K562 (cell line): ENCODE results near the gene GET3. TPM values are rescaled to one million over a fixed set of nuclear protein-coding genes. Genes with fewer than 3 reads are reported as not detected.

Experiments
- E2F4 ChIP-seq: sonication (generic); formaldehyde crosslinking; IDR thresholded peaks from 2 replicates; pipeline ENCODE4 v1.8.0; 2022; ENCODE audit warnings: mild to moderate bottlenecking, low read depth, missing genetic modification reagents
- EP400 ChIP-seq: fragments of 450-650 bp; IDR thresholded peaks from 2 replicates; pipeline ENCODE4 v1.6.1; 2017; ENCODE audit warnings: antibody characterized with exemption, mild to moderate bottlenecking, moderate library complexity
- FOXK1 ChIP-seq: sonication (generic); formaldehyde crosslinking; IDR thresholded peaks from 2 replicates; pipeline ENCODE4 v1.8.0; 2022; ENCODE audit warnings: missing genetic modification reagents, mild to moderate bottlenecking, borderline replicate concordance
- JUND ChIP-seq, 2 experiments: IDR thresholded peaks; 2 replicates in 1 of 2; 3 replicates in 1 of 2; pipeline ENCODE4 v1.6.1; 2011; ENCODE audit warnings: borderline replicate concordance in 2 of 2, low read depth in 2 of 2, low read length in 2 of 2, improper control_type of control experiment in 1 of 2, missing biosample characterization in 1 of 2, missing genetic modification characterization in 1 of 2, missing genetic modification reagents in 1 of 2
- NFATC3 ChIP-seq: fragments of 450-650 bp; IDR thresholded peaks from 2 replicates; pipeline ENCODE4 v1.6.1; 2017; ENCODE audit warnings: mild to moderate bottlenecking
- NR2F6 ChIP-seq: fragments of 450-650 bp; formaldehyde crosslinking; IDR thresholded peaks from 2 replicates; pipeline ENCODE4 v1.4.0; 2020; ENCODE audit warnings: mild to moderate bottlenecking
- PHF20 ChIP-seq: fragments of 450-650 bp; IDR thresholded peaks from 2 replicates; pipeline ENCODE4 v1.6.1; 2018; ENCODE audit not compliant: partially characterized antibody
- SOX6 ChIP-seq: fragments of 450-650 bp; IDR thresholded peaks from 2 replicates; pipeline ENCODE4 v1.6.1; 2014; ENCODE audit warnings: mild to moderate bottlenecking
- TOE1 ChIP-seq, 2 experiments: fragments of 450-650 bp in 1 of 2; sonication (generic) in 1 of 2; formaldehyde crosslinking in 1 of 2; IDR thresholded peaks; 2 replicates each; pipeline versions ENCODE4 v1.7.1 to v1.8.0; 2016 to 2022; ENCODE audit warnings: borderline replicate concordance in 2 of 2, mild to moderate bottlenecking in 2 of 2, antibody characterized with exemption in 1 of 2, inconsistent platforms in 1 of 2, low read depth in 1 of 2, missing genetic modification reagents in 1 of 2, moderate library complexity in 1 of 2
- ZNF217 ChIP-seq: sonication (generic); formaldehyde crosslinking; IDR thresholded peaks from 2 replicates; pipeline ENCODE4 v1.8.0; 2022; ENCODE audit warnings: mild to moderate bottlenecking, missing genetic modification reagents
- ZNF253 ChIP-seq: fragments of 250-450 bp; sonication (Bioruptor Pico); conservative IDR thresholded peaks from 2 replicates; pipeline ENCODE4 v1.6.1; 2021; ENCODE audit warnings: mild to moderate bottlenecking
- ZNF324 ChIP-seq: fragments of 250-450 bp; sonication (Bioruptor Pico); IDR thresholded peaks from 2 replicates; pipeline ENCODE4 v1.4.0; 2020; ENCODE audit warnings: mild to moderate bottlenecking
- ZNF780A ChIP-seq: fragments of 250-450 bp; sonication (Bioruptor Pico); IDR thresholded peaks from 2 replicates; pipeline ENCODE4 v1.5.0; 2021; ENCODE audit warnings: mild to moderate bottlenecking
- polyA plus RNA-seq, 8 experiments: library from polyadenylated mRNA; depleted of rRNA in 4 of 8; stranded (reverse) in 5 of 8; unstranded in 3 of 8; fragments of >200 nt; fragmentation: Nextera tagmentation in 2 of 8; fragmentation: Illumina TruSeq in 1 of 8; extraction: Ambion mirVana in 2 of 8; extraction: Trizol in 1 of 8; gene quantifications; 2 replicates each; pipeline versions ENCODE4 v1.2.1 to v1.2.3, GENCODE V29; 2011 to 2014; ENCODE audit warnings: inconsistent platforms in 1 of 8, missing spikeins in 1 of 8
- total RNA-seq, 7 experiments: library from RNA; depleted of rRNA in 6 of 7; stranded (reverse); fragments of >200 nt in 6 of 7; fragmentation: Illumina TruSeq in 2 of 7; extraction: Trizol in 2 of 7; gene quantifications; 2 replicates each; pipeline versions ENCODE4 v1.2.1 to v1.2.3, GENCODE V29; 2011 to 2021; ENCODE audit warnings: low replicate concordance in 1 of 7
- TF ChIP-seq, protein P1 (sequence below): IDR thresholded peaks from 2 replicates; pipeline ENCODE4 v1.6.1; 2011; ENCODE audit warnings: borderline replicate concordance, low read depth, mild to moderate bottlenecking, moderate library complexity, low read length; ENCODE audit not compliant: insufficient read depth, poor library complexity, severe bottlenecking
- TF ChIP-seq, protein P2 (sequence below): sonication (generic); formaldehyde crosslinking; IDR thresholded peaks from 2 replicates; pipeline ENCODE4 v1.8.1; 2023; ENCODE audit warnings: mild to moderate bottlenecking, missing genetic modification reagents
- TF ChIP-seq, protein P3 (sequence below): fragments of 250-450 bp; sonication (Bioruptor Pico); IDR thresholded peaks from 2 replicates; pipeline ENCODE4 v1.5.0; 2021
- TF ChIP-seq, protein P4 (sequence below): fragments of 450-650 bp; IDR thresholded peaks from 2 replicates; pipeline ENCODE4 v1.6.1; 2018; ENCODE audit warnings: mild to moderate bottlenecking, low read depth; ENCODE audit not compliant: partially characterized antibody

GET3 gene
- total and polyA plus RNA-seq, 9 of the 15 experiments (the other 6 are each of a cell fraction or from before 2014, with no cell fraction given), result 8.3 to 83.5 (median 51.8) TPM

- TF ChIP-seq ZNF217 (CRISPR knock-in tag), result no peak
- no peak for TF ChIP-seq ZNF780A (CRISPR knock-in tag)
- TF ChIP-seq, protein P1, sequence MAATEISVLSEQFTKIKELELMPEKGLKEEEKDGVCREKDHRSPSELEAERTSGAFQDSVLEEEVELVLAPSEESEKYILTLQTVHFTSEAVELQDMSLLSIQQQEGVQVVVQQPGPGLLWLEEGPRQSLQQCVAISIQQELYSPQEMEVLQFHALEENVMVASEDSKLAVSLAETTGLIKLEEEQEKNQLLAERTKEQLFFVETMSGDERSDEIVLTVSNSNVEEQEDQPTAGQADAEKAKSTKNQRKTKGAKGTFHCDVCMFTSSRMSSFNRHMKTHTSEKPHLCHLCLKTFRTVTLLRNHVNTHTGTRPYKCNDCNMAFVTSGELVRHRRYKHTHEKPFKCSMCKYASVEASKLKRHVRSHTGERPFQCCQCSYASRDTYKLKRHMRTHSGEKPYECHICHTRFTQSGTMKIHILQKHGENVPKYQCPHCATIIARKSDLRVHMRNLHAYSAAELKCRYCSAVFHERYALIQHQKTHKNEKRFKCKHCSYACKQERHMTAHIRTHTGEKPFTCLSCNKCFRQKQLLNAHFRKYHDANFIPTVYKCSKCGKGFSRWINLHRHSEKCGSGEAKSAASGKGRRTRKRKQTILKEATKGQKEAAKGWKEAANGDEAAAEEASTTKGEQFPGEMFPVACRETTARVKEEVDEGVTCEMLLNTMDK, result no peak
- no peak for TF ChIP-seq FOXK1 (CRISPR knock-in tag)
- TF ChIP-seq JUND (IDR thresholded peaks at IDR 0.05; ENCODE audit: borderline replicate concordance, low read depth, low read length), result peak; percentile 62
- no peak; the same call in 2 of the 3 replicates for TF ChIP-seq JUND (tag; IDR thresholded peaks at IDR 0.05; ENCODE audit: borderline replicate concordance, low read depth, low read length)
- TF ChIP-seq SOX6, result peak; percentile 42; the same call in 1 of the 2 replicates
- TF ChIP-seq EP400, result peak; percentile 96
- peak; percentile 100 for TF ChIP-seq TOE1 (IDR thresholded peaks at IDR 0.05; ENCODE audit: borderline replicate concordance)
- no peak for TF ChIP-seq TOE1 (CRISPR knock-in tag; IDR thresholded peaks at IDR 0.05; ENCODE audit: borderline replicate concordance, low read depth)
- TF ChIP-seq PHF20, result peak; percentile 71
- TF ChIP-seq, protein P2, sequence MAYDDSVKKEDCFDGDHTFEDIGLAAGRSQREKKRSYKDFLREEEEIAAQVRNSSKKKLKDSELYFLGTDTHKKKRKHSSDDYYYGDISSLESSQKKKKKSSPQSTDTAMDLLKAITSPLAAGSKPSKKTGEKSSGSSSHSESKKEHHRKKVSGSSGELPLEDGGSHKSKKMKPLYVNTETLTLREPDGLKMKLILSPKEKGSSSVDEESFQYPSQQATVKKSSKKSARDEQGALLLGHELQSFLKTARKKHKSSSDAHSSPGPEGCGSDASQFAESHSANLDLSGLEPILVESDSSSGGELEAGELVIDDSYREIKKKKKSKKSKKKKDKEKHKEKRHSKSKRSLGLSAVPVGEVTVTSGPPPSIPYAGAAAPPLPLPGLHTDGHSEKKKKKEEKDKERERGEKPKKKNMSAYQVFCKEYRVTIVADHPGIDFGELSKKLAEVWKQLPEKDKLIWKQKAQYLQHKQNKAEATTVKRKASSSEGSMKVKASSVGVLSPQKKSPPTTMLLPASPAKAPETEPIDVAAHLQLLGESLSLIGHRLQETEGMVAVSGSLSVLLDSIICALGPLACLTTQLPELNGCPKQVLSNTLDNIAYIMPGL, result no peak
- no peak for TF ChIP-seq NR2F6 (CRISPR knock-in tag)
- TF ChIP-seq, protein P3, sequence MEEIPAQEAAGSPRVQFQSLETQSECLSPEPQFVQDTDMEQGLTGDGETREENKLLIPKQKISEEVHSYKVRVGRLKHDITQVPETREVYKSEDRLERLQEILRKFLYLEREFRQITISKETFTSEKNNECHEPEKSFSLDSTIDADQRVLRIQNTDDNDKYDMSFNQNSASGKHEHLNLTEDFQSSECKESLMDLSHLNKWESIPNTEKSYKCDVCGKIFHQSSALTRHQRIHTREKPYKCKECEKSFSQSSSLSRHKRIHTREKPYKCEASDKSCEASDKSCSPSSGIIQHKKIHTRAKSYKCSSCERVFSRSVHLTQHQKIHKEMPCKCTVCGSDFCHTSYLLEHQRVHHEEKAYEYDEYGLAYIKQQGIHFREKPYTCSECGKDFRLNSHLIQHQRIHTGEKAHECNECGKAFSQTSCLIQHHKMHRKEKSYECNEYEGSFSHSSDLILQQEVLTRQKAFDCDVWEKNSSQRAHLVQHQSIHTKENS (CRISPR knock-in tag), result no peak
- no peak for TF ChIP-seq ZNF324
- TF ChIP-seq E2F4 (CRISPR knock-in tag), result peak; percentile 35; the same call in 1 of the 2 replicates
- no peak for TF ChIP-seq ZNF253
- TF ChIP-seq, protein P4, sequence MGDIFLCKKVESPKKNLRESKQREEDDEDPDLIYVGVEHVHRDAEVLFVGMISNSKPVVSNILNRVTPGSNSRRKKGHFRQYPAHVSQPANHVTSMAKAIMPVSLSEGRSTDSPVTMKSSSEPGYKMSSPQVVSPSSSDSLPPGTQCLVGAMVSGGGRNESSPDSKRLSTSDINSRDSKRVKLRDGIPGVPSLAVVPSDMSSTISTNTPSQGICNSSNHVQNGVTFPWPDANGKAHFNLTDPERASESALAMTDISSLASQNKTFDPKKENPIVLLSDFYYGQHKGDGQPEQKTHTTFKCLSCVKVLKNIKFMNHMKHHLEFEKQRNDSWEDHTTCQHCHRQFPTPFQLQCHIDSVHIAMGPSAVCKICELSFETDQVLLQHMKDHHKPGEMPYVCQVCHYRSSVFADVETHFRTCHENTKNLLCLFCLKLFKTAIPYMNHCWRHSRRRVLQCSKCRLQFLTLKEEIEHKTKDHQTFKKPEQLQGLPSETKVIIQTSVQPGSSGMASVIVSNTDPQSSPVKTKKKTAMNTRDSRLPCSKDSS, result no peak
- no peak for TF ChIP-seq NFATC3
These were observed 14.5 kb upstream of the GET3 start (continued) for GRCh38 chr19:12722566-12723380.
